ENCODE results near the gene SLC6A5.

DNA sequence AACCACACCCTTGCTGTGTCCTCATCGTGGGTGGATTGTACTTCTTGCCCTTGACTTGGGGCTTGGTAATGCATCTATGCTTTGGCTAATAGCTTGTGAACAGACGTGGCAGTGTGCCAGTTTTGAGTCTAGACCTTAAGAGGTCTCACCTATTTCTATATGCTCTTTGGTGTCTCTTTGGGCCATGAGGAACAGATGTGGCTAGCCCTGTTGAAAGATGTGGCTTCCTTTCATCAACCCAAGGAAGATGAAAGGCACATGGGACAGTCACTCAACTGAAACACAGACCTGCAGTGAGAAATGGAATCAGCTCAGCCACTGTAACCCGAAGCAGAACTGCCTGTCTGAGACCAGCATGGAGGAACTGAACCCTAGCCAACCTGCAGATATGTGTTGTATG lies 62.0 kb downstream of the SLC6A5 start:
- TF ChIP-seq CTCF (IDR thresholded peaks at IDR 0.05) (no peak), POLR2A (IDR thresholded peaks at IDR 0.05) (no peak)
